Left lung (tissue), 10 donors: Measurements from ENCODE around the gene TRPC4. TPM values are rescaled to one million over a fixed set of nuclear protein-coding genes. Genes with fewer than 3 reads are reported as not detected.

Experiments
- ATAC-seq: fragments of 200-7000 bp; cut with Tn5 transposase; one replicate; pipeline ENCODE4 v1.9.1; 2020; ENCODE audit warnings: moderate library complexity
- DNase-seq, 4 donors: peaks; one replicate each; pipeline ENCODE4 v3.0.0-alpha.2; 2013 to 2020
- H3K27ac ChIP-seq, 2 donors: fragments of 200-600 bp; sonication (generic) in 1 of 2; one replicate each; pipeline versions ENCODE4 v1.5.0 to v1.8.0; 2020 to 2021
- H3K27me3 ChIP-seq, 2 donors: fragments of 200-600 bp; sonication (generic) in 1 of 2; one replicate each; pipeline versions ENCODE4 v1.5.0 to v1.8.0; 2020 to 2021
- H3K36me3 ChIP-seq, 2 donors: fragments of 200-600 bp; sonication (generic) in 1 of 2; one replicate each; pipeline versions ENCODE4 v1.5.0 to v1.8.0; 2020 to 2021
- H3K4me1 ChIP-seq, 2 donors: fragments of 200-600 bp; one replicate each; pipeline ENCODE4 v1.8.0; 2021
- H3K4me3 ChIP-seq, 2 donors: fragments of 200-600 bp; sonication (generic) in 1 of 2; one replicate each; pipeline versions ENCODE4 v1.5.0 to v1.8.0; 2020 to 2021; ENCODE audit warnings: mild to moderate bottlenecking in 1 of 2
- H3K9me3 ChIP-seq, 2 donors: fragments of 200-600 bp; sonication (generic) in 1 of 2; one replicate each; pipeline versions ENCODE4 v1.5.0 to v1.8.0; 2020 to 2021
- intact Hi-C, 2 donors: fragments of 100-400 bp; cut with DNase I; formaldehyde crosslinking; loops; one replicate each; pipeline versions ENCODE4 v1.11.2 to v1.14.2; 2022
- polyA plus RNA-seq, 6 donors: library from polyadenylated mRNA; unstranded; fragments of 120-200 nt; gene quantifications; one replicate each; pipeline ENCODE4 v1.2.1, GENCODE V29; 2013; ENCODE audit not compliant: insufficient read length in 6 of 6
- total RNA-seq, 2 donors: library from RNA; stranded (reverse); fragmentation: NEBNext Ultra II Directional; extraction: Animal tissue kit (Norgen Biotek cat#: 25700); gene quantifications; one replicate each; pipeline ENCODE4 v1.2.1, GENCODE V29; 2021
- TF ChIP-seq, protein P1 (sequence below), 2 donors: fragments of 200-600 bp; sonication (generic) in 1 of 2; IDR thresholded peaks; one replicate each; pipeline versions ENCODE4 v1.5.0 to v1.8.0; 2021; ENCODE audit warnings: antibody characterized with exemption in 2 of 2
- donor health status: DM: no; HTN: yes; CAD: no.
- donor health status: DM: no; HTN: no; CAD: no.

The TRPC4 gene
- total and polyA plus RNA-seq, 8 donors = 0.13 to 2.1 (median 0.25) TPM

DNA sequence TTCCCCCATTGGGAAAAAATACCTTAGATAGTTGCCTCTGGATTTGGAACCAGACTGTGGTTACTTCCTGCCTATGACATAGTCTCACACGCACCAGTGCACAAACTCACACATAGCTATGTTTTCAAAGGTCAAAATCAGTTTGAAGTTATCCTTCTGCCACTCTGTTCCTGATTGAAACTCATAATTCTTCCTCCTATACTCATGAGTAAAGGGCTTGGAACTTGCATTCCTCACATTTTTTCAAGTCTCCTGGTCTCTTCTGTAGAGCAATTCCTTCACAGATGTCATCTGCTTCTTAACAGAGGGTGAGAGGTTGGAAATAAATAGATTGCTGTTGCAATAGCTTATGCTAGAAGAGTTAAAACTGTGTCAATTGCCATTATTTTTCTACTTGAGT, 252.4 kb downstream of the TRPC4 start:
- Histone ChIP-seq H3K36me3 (no peaks in the 10 kb centered on the region), H3K4me3 (no peak overlapping the region), H3K4me1 (peaks cover 0 to 6% of the 10 kb centered on the region in 2 donors), H3K27me3 (no peaks in the 10 kb centered on the region), H3K27ac (no peak overlapping the region), H3K9me3 (no peaks in the 10 kb centered on the region)
- intact Hi-C loops = no loop called here
- ATAC-seq (peak; percentile 54), DNase-seq (no peak)
- TF ChIP-seq, protein P1, sequence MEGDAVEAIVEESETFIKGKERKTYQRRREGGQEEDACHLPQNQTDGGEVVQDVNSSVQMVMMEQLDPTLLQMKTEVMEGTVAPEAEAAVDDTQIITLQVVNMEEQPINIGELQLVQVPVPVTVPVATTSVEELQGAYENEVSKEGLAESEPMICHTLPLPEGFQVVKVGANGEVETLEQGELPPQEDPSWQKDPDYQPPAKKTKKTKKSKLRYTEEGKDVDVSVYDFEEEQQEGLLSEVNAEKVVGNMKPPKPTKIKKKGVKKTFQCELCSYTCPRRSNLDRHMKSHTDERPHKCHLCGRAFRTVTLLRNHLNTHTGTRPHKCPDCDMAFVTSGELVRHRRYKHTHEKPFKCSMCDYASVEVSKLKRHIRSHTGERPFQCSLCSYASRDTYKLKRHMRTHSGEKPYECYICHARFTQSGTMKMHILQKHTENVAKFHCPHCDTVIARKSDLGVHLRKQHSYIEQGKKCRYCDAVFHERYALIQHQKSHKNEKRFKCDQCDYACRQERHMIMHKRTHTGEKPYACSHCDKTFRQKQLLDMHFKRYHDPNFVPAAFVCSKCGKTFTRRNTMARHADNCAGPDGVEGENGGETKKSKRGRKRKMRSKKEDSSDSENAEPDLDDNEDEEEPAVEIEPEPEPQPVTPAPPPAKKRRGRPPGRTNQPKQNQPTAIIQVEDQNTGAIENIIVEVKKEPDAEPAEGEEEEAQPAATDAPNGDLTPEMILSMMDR (IDR thresholded peaks at IDR 0.05) = no peak

DNA sequence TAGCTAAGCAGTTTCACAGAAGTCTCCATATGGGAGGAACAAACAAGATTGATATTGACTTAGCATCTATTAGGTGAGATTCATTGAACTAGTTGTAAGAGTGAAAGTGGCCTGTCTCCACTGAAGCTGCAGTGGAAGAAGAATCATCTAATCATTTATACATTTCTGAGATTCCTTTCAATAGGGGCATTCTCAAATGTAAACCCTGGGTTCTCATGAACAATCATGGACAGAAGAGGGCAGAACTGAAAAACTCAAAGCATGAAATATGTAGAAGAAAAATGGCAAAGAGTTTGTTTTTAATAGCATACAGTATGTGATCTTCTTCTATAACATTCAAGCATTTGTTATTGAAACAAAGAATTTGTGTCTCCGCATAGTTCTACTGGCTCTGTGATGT, 253.4 kb downstream of the TRPC4 start:
- no peak for DNase-seq
- intact Hi-C loops = no loop called here
- ATAC-seq = no peak

DNA sequence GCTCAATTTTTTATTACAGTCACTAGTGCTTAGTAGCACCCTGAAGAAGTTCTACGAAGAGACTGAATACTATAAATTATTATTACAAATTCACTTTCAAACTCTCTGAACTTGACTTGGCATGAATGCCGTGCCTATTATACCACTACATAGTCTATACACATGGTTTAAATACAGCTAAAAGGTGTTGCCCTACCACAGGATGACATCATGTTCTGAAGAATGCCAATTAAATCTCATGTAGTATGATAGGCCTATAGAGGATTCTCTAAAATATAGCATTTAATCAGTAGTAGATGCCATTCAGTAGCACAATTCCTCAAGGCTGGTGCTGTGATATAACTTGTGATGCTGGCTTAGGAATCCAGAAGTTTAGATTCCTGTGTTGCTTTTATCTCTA, 254.3 kb downstream of the TRPC4 start:
- no peak overlapping the region for H3K4me3 ChIP-seq
- no peaks in the 10 kb centered on the region for H3K9me3 ChIP-seq
- TF ChIP-seq, protein P1 (IDR thresholded peaks at IDR 0.05) = no peak
- no peaks in the 10 kb centered on the region for H3K27me3 ChIP-seq
- DNase-seq (no peak), ATAC-seq (no peak)
- peaks cover 0 to 6% of the 10 kb centered on the region in 2 donors for H3K4me1 ChIP-seq
- intact Hi-C loops = no loop called here
- H3K27ac ChIP-seq = no peak overlapping the region
- no peaks in the 10 kb centered on the region for H3K36me3 ChIP-seq

More for the DNA sequence above, 253.4 kb downstream of the TRPC4 start:
- Histone ChIP-seq H3K27me3 (no peaks in the 10 kb centered on the region), H3K9me3 (no peaks in the 10 kb centered on the region), H3K4me1 (peaks cover 0 to 6% of the 10 kb centered on the region in 2 donors), H3K4me3 (no peak overlapping the region), H3K27ac (no peak overlapping the region), H3K36me3 (no peaks in the 10 kb centered on the region)
- TF ChIP-seq, protein P1 (IDR thresholded peaks at IDR 0.05) = no peak

GRCh38 chr13:37613638-37614037, 255.9 kb downstream of the TRPC4 start:
- no peaks in the 10 kb centered on the region for H3K27me3 ChIP-seq
- TF ChIP-seq, protein P1 (IDR thresholded peaks at IDR 0.05) = no peak
- H3K9me3 ChIP-seq = no peaks in the 10 kb centered on the region
- no peak overlapping the region for H3K4me3 ChIP-seq
- H3K4me1 ChIP-seq = peaks cover 0 to 6% of the 10 kb centered on the region in 2 donors
- no peak for ATAC-seq
- DNase-seq = no peak
- intact Hi-C loops = no loop called here
- H3K36me3 ChIP-seq = no peaks in the 10 kb centered on the region
- H3K27ac ChIP-seq = no peak overlapping the region

DNA sequence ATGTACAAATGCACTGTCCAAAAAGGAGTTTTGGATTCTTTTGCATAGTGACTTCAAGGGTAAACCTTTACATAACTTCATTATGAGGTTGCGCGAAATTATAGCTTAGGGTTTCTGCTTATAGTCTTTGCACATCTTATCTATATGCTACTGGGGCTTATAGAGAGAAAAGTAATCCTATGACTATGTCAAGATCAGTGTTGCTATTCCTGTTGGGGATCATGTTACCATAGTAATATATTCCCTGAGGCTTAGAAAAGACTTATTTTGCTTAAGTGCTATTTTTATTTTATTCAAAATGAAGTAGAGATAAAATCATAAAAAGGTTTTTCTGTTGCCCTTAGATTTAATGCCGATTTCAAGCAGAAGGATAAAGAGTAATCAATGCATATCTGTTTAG, 256.3 kb downstream of the TRPC4 start:
- Histone ChIP-seq H3K36me3 (no peaks in the 10 kb centered on the region), H3K27me3 (no peaks in the 10 kb centered on the region), H3K27ac (no peak overlapping the region), H3K4me1 (peaks cover 0 to 6% of the 10 kb centered on the region in 2 donors), H3K4me3 (no peak overlapping the region), H3K9me3 (no peaks in the 10 kb centered on the region)
- TF ChIP-seq, protein P1 (IDR thresholded peaks at IDR 0.05) = no peak
- intact Hi-C loops = no loop called here
- ATAC-seq = no peak
- DNase-seq = no peak
